Breast epithelium (tissue), 3 donors: ENCODE data around the gene SOD1.

ENCODE experiments used
- CTCF ChIP-seq, 3 donors: fragments of 450-650 bp; IDR thresholded peaks; one replicate each; pipeline ENCODE4 v1.5.1; 2016 to 2017; ENCODE audit warnings: antibody characterized with exemption in 3 of 3, mild to moderate bottlenecking in 3 of 3, moderate library complexity in 3 of 3
- POLR2A ChIP-seq: fragments of 450-650 bp; IDR thresholded peaks from one replicate; pipeline ENCODE4 v1.6.1; 2016; ENCODE audit warnings: antibody characterized with exemption, mild to moderate bottlenecking, moderate library complexity

DNA sequence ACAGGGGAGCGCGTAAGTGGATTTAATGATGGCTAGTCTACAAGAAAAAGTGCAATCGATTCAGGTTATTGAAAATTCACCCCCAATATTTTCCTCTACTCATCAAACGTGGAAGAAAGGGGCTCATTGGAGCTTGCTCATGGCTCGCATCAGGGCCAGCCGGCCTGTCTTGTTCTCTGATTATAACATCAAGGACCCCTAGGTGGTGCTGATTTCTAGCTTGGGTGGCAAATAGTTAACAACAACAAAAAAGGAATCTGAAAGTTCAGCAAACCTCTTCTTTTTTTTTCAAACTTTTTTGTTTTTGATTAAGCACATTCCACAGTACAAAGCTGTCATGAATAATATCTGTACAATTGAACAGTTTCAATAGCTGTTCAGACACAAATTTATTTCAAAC lies 35.8 kb upstream of the SOD1 start:
- no peak for TF ChIP-seq CTCF (IDR thresholded peaks at IDR 0.05)
- no peak for TF ChIP-seq POLR2A
